ENCODE results near the gene PTMS.
"Not testable (repeated sequence)": the region's sequence is repeated elsewhere in the genome, so short reads cannot be mapped to it uniquely, and the experiment has no call there.

The PTMS gene, protein sequence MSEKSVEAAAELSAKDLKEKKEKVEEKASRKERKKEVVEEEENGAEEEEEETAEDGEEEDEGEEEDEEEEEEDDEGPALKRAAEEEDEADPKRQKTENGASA

DNA sequence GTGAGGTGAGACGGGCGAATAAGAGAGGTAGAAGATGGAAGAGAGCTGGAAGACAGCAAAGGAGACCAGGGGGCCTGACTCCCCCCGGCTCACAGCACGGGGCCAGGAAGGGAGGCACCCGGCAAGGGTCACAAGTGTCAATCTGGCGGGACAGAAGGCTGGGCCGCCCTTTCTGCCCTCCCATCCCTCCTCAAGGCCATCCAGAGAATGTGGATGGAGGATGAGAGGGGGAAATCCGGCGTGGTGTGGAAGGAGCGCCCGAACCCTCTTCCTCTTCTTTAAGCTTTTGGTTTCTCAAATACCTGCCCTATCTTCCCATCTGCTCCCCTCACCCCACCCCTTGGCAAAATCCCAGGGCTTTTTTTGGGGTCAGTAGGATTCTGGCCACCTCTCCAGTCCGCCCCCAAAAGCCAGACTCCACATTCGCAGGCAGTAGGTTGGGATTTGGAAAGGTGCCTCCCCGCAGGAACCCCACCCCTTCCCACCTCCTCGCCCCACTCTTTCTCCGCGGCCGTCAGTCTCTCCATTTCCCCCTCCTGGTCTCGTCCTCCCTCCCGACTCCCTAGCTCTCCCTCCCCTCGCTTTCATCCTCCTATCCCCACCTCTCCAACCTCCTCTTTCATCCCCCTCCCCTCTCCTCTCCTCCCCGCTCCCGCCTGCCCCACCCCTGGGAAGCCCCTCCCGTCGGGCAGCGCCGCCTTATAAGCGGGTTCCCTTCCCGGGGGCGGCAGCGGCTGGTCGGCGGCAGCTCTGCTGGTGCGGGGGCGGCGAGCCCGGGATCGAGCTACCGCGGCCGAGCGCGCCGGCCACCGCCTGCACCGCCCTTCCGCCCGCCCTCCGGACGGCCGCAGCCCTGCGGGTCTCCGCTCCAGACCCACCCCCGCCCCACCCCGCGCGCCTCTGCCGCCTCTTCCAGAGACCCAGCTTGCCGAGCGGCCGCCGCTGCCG is at the start of gene PTMS:
PTMS (plus strand) TSS at position 730 of the 948 bp plus-strand sequence. CDS start 343 bp downstream, outside the sequence.
- peak; percentile 97 for DNase-seq

- DNase-seq = no peak
Observed at GRCh38 chr12:6716874-6717437, 49.2 kb upstream of the PTMS start.

DNA sequence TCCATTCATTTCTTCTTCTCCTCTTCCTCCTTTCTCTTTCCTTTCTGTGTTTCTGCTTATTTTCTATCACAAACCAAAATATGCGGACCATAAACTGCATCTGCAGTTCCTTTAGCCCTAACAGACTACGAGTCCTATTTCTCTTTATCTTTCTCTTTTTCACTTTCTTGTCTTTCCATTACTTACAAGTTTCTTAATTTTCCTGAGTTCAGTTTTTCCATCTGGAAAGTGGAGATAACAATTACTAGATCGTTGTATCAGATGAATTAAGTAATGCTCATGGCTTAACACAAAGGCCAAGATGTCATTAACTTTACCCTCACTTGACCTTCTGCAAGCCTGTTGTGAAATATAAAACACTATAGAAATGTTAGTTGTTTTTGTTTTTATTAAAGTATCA is 43.3 kb upstream of the PTMS start:
- no peak for DNase-seq

- peak; percentile 100 for DNase-seq
Observed at GRCh38 chr12:6723607-6724408, 42.4 kb upstream of the PTMS start, which contains the start of gene COPS7A. Gene COPS7A (plus strand): TSS chr12:6724046. CDS start chr12:6724657, 611 bp downstream.

DNA sequence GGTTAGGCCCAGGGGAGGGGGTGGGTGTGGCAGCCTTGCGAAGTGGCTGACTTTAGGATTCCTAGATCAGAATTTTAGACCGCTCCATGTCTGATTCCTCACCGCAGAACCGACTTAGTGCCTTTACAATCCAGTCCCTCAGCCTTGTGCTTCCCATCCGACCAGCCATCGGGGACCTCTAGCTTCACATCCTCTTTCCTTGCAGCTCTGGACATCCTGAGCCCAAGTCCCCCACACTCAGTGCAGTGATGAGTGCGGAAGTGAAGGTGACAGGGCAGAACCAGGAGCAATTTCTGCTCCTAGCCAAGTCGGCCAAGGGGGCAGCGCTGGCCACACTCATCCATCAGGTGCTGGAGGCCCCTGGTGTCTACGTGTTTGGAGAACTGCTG is 41.8 kb upstream of the PTMS start:
- no peak for DNase-seq

DNA sequence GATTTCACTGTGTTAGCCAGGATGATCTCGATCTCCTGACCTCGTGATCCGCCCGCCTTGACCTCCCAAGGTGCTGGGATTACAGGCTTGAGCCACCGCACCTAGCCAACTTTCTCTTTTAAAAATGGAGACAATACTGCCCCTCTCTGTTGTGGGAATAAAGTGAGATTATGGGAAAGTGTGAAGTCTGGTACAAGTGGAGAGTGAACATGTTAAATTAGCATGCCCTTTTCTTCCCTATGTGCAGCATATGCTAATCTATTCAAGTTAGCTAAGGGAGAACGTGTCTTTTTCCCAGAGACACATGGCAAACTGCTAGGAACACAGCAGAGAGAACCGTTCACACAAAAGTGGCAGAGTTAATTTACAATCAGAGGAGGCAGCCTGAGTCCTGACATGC is 40.8 kb upstream of the PTMS start:
- no peak for DNase-seq

GRCh38 chr12:6729186-6729585 is 37.0 kb upstream of the PTMS start:
- DNase-seq = no peak

DNA sequence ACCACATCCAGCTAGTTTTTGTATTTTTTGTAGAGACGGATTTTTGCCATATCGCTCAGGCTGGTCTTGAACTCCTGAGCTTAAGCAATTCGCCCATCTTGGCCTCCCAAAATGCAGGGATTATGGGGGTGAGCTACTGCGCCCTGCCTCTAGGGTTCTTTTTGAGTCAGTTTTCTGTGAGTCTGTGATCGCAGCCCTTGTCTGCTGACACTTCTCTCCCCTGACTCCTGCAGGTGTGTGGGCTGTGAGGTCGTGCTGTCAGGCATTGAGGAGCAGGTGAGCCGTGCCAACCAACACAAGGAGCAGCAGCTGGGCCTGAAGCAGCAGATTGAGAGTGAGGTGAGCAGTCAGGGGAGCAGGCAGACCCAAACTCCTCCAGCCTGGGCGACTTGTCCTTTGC is 36.0 kb upstream of the PTMS start:
- no peak for DNase-seq

GRCh38 chr12:6734506-6735387 is 31.4 kb upstream of the PTMS start:
- DNase-seq = no peak

GRCh38 chr12:6735448-6736191 is 30.5 kb upstream of the PTMS start:
- peak; percentile 55 for DNase-seq

- no peak for DNase-seq
Observed at GRCh38 chr12:6736754-6737153, 29.4 kb upstream of the PTMS start.

- DNase-seq = not testable (repeated sequence)
Observed at GRCh38 chr12:6742080-6742479, 24.1 kb upstream of the PTMS start.

DNA sequence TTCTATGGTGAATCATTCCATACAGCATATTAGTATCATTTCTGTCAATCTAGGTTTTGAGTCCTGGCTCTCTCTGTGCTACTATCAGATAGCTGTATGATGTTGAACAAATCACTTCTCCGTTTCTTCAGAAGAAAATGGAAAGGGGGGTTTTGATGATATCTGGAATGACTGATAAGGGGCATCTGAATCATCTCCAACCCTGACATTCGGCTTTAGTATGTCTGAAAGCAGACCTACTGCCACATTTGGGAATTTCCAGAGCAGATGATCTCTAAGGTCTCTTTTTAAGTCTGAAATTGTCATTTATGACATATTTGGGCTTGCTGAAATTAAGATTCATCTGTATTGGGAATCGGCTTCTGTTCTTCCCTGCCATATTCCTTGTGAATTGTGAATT is 23.3 kb upstream of the PTMS start:
- no peak for DNase-seq

DNA sequence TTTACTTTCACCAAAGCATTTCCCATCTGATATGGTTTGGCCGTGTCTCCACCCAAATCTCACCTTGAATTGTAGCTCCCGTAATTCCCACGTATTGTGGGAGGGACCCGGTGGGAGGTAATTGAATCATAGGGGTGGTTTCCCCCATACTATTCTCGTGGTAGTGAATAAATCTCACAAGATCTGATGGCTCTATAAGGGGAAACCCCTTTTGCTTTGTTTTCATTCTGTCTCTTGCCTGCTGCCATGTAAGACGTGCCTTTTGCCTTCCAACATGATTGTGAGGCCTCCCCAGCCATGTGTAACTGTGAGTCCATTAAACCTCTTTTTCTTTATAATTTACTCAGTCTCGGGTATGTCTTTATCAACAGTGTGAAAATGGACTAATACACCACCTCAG is 22.9 kb upstream of the PTMS start:
- not testable (repeated sequence) for DNase-seq

- no peak for DNase-seq
Observed at GRCh38 chr12:6745741-6746525, 20.2 kb upstream of the PTMS start.

GRCh38 chr12:6747216-6747615 is 18.9 kb upstream of the PTMS start:
- DNase-seq = no peak

DNA sequence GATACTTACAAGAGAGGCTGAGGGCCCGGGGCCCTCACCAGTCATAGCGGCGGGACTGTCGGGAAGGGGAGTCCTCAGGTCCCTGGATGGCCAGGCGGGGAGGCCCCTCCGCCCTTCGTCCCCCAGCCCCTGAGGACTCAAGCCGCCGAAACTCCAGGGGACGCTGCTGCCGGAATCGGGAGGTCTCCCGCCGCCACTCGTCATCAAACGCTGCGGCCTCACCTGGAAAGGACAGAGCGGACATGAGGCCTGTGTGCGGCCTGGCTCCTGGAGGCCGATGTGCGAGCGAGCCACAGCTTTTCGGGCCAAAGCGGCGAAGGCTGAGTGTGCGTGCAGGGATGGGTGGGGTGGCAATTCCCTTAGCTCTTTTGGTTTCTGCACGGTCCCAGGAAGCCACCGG is 17.4 kb upstream of the PTMS start:
- no peak for DNase-seq

GRCh38 chr12:6750506-6750905 is 15.7 kb upstream of the PTMS start:
- DNase-seq = no peak

GRCh38 chr12:6751767-6752166 is 14.4 kb upstream of the PTMS start:
- no peak for DNase-seq

GRCh38 chr12:6752167-6752920 is 13.8 kb upstream of the PTMS start:
- peak; percentile 55 for DNase-seq
